PC-3 (cell line): ENCODE results near the gene CFAP141. TPM values are rescaled to one million over a fixed set of nuclear protein-coding genes. Genes with fewer than 3 reads are reported as not detected.

Experiments
- ATAC-seq: fragments of 200-7000 bp; cut with Tn5 transposase; 2 replicates; pipeline ENCODE4 v1.9.1; 2020; ENCODE audit warnings: mild to moderate bottlenecking, moderate library complexity
- BruUV-seq: library from RNA; stranded (reverse); fragments of 400-500 nt; replicated peaks from 2 replicates; lab custom pipeline; 2021; lab: Mats Ljungman, UMichigan
- CTCF ChIA-PET: fragments of 300-600 bp; sonication (Branson Sonifier 250); formaldehyde crosslinking; loops from one replicate; lab custom pipeline; 2022; ENCODE audit warnings: antibody characterized with exemption; lab: Charles Lee
- POLR2A ChIA-PET: fragments of 300-600 bp; sonication (Branson Sonifier 250); formaldehyde crosslinking; loops from one replicate; lab custom pipeline; 2022; ENCODE audit warnings: antibody characterized with exemption; ENCODE audit not compliant: unreplicated experiment; lab: Charles Lee
- DNase-seq: peaks from one replicate; pipeline ENCODE4 v3.0.0-alpha.2; 2015
- H2AFZ ChIP-seq: fragments of 300-600 bp; sonication (generic); 2 replicates; pipeline ENCODE4 v1.6.0; 2016; ENCODE audit warnings: antibody characterized with exemption, low read length
- H3F3A ChIP-seq: fragments of 300-600 bp; sonication (generic); one replicate; pipeline ENCODE4 v1.6.0; 2017; ENCODE audit warnings: antibody characterized with exemption, low read length, control low read depth, mild to moderate bottlenecking; ENCODE audit not compliant: unreplicated experiment
- H3K27ac ChIP-seq: fragments of 300-600 bp; sonication (generic); 2 replicates; pipeline ENCODE4 v1.5.1; 2016; ENCODE audit warnings: mild to moderate bottlenecking, low read length
- H3K27me3 ChIP-seq: fragments of 300-600 bp; sonication (generic); 2 replicates; pipeline ENCODE4 v1.6.1; 2016; ENCODE audit warnings: low read length, mixed read lengths
- H3K36me3 ChIP-seq: fragments of 300-600 bp; sonication (generic); 2 replicates; pipeline ENCODE4 v1.6.1; 2016; ENCODE audit warnings: low read depth, mixed run types, low read length, mixed read lengths
- H3K4me1 ChIP-seq: fragments of 300-600 bp; sonication (generic); 2 replicates; pipeline ENCODE4 v1.5.1; 2016; ENCODE audit warnings: low read length; ENCODE audit not compliant: insufficient read depth
- H3K4me2 ChIP-seq: fragments of 300-600 bp; sonication (generic); 2 replicates; pipeline ENCODE4 v1.6.0; 2016; ENCODE audit warnings: low read length
- H3K4me3 ChIP-seq: fragments of 300-600 bp; sonication (generic); 2 replicates; pipeline ENCODE4 v1.5.1; 2016; ENCODE audit warnings: mild to moderate bottlenecking, low read length, mixed read lengths
- H3K79me2 ChIP-seq: fragments of 300-600 bp; sonication (generic); 2 replicates; pipeline ENCODE4 v1.6.1; 2017; ENCODE audit warnings: low read length, mixed read lengths
- H3K9ac ChIP-seq: fragments of 300-600 bp; sonication (generic); 2 replicates; pipeline ENCODE4 v1.6.0; 2016; ENCODE audit warnings: mild to moderate bottlenecking, low read length
- H3K9me2 ChIP-seq: fragments of 300-600 bp; sonication (generic); replicated peaks from 2 replicates; pipeline ENCODE4 v1.6.1; 2016; ENCODE audit warnings: mixed run types, low read length, mixed read lengths
- H3K9me3 ChIP-seq: fragments of 300-600 bp; sonication (generic); 2 replicates; pipeline ENCODE4 v1.6.1; 2016; ENCODE audit warnings: low read length, mixed read lengths
- H4K20me1 ChIP-seq: fragments of 300-600 bp; sonication (generic); 2 replicates; pipeline ENCODE4 v1.6.1; 2016; ENCODE audit warnings: low read length, mixed read lengths
- CTCF ChIP-seq: fragments of 300-600 bp; sonication (generic); conservative IDR thresholded peaks from 2 replicates; pipeline ENCODE4 v1.5.1; 2017; ENCODE audit warnings: antibody characterized with exemption, low read depth, mild to moderate bottlenecking, low read length
- EZH2 ChIP-seq: fragments of 300-600 bp; sonication (generic); IDR thresholded peaks from one replicate; pipeline ENCODE4 v1.6.1; 2017; ENCODE audit warnings: antibody characterized with exemption, mild to moderate bottlenecking, low read length; ENCODE audit not compliant: unreplicated experiment
- EZH2phosphoT487 ChIP-seq: fragments of 300-600 bp; sonication (generic); IDR thresholded peaks from 2 replicates; pipeline ENCODE4 v1.6.1; 2018; ENCODE audit warnings: mild to moderate bottlenecking, antibody characterized with exemption, low read length, borderline replicate concordance
- intact Hi-C: fragments of 100-400 bp; cut with micrococcal nuclease; formaldehyde crosslinking; loops from 2 replicates; pipeline ENCODE4 v1.9.0; 2023
- total RNA-seq: library from RNA; depleted of rRNA; stranded (reverse); fragments of >200 nt; gene quantifications from 2 replicates; pipeline ENCODE4 v1.2.3, GENCODE V29; 2014

The CFAP141 gene
- total RNA-seq, 1 experiment from 2014 or later, result not detected

- H3K9me3 ChIP-seq, result no peaks in the 10 kb centered on the region
- H3K27ac ChIP-seq, result peak overlapping the region; percentile 57
- H3K27me3 ChIP-seq, result no peaks in the 10 kb centered on the region
- H3K79me2 ChIP-seq, result peaks cover 97% of the 10 kb centered on the region
- no peaks in the 10 kb centered on the region for H3K9me2 ChIP-seq
- peaks cover 41% of the 10 kb centered on the region for H3K4me1 ChIP-seq
- peak overlapping the region; percentile 84 for H3K4me3 ChIP-seq
- ATAC-seq, result peak; percentile 26
- H3F3A ChIP-seq, result no peaks in the 10 kb centered on the region
- BruUV-seq, result no TSS peak
- 0 out of 2 replicates have a peak overlapping the region, but pooled peaks have one; percentile 38 for H2AFZ ChIP-seq
- H4K20me1 ChIP-seq, result peaks cover 39% of the 10 kb centered on the region
- H3K4me2 ChIP-seq, result peak overlapping the region; percentile 91
- peaks cover 36% of the 10 kb centered on the region for H3K36me3 ChIP-seq
- peak overlapping the region; percentile 99 for H3K9ac ChIP-seq
- TF ChIP-seq EZH2, result no peak
- TF ChIP-seq EZH2phosphoT487, result no peak
- no peak for TF ChIP-seq CTCF
- ChIA-PET POLR2A (no interaction called here), CTCF (interaction anchor here (0.5 kb wide), 1 partner anchor 46 kb away, joined by 5 read pairs; no protein-coding TSS in a partner anchor)
- intact Hi-C loops, result no loop called here
- DNase-seq, result peak; percentile 29
Measured at GRCh38 chr1:154221278-154222001, 15.3 kb upstream of the CFAP141 start.

- TF ChIP-seq EZH2 (no peak), EZH2phosphoT487 (no peak), CTCF (no peak)
- ATAC-seq (no peak), DNase-seq (no peak)
- no peaks in the 10 kb centered on the region for H3K27me3 ChIP-seq
- no TSS peak for BruUV-seq
- peak overlapping the region; percentile 57 for H3K27ac ChIP-seq
- intact Hi-C loops, result loop anchor here (1.0 kb wide), 2 partner anchors 22 to 39 kb away; no protein-coding TSS in a partner anchor
- H3K9ac ChIP-seq, result peak overlapping the region; percentile 99
- peaks cover 31% of the 10 kb centered on the region for H3K36me3 ChIP-seq
- H3K4me1 ChIP-seq, result peaks cover 41% of the 10 kb centered on the region
- H2AFZ ChIP-seq, result 0 out of 2 replicates have a peak overlapping the region, but pooled peaks have one; percentile 38
- no peaks in the 10 kb centered on the region for H3F3A ChIP-seq
- H4K20me1 ChIP-seq, result peaks cover 34% of the 10 kb centered on the region
- no peaks in the 10 kb centered on the region for H3K9me2 ChIP-seq
- H3K4me2 ChIP-seq, result peak overlapping the region; percentile 91
- peak overlapping the region; percentile 84 for H3K4me3 ChIP-seq
- H3K9me3 ChIP-seq, result no peaks in the 10 kb centered on the region
- POLR2A ChIA-PET, result interaction anchor here (1.0 kb wide), 1 partner anchor 22 kb away, joined by 3 read pairs; no protein-coding TSS in a partner anchor
- peaks cover 97% of the 10 kb centered on the region for H3K79me2 ChIP-seq
- CTCF ChIA-PET, result interaction anchor here (0.5 to 1.3 kb wide), 2 partner anchors 21 to 47 kb away, joined by 4 to 5 read pairs; no protein-coding TSS in a partner anchor
Measured at GRCh38 chr1:154220970-154221277, 14.8 kb upstream of the CFAP141 start.
